Osteoblast (primary cell): ENCODE data around the gene ZNF497. TPM values are rescaled to one million over a fixed set of nuclear protein-coding genes. Genes with fewer than 3 reads are reported as not detected.

Experiments used
- DNase-seq: peaks from one replicate; pipeline ENCODE4 v3.0.0; 2011; ENCODE audit warnings: low spot score, mixed read lengths; ENCODE audit not compliant: insufficient read length; ENCODE audit errors: missing footprints
- H2AFZ ChIP-seq: 2 replicates; pipeline ENCODE4 v1.6.0; 2011; ENCODE audit warnings: mild to moderate bottlenecking, low read length
- H3K27ac ChIP-seq: 2 replicates; pipeline ENCODE4 v1.5.1; 2011; ENCODE audit warnings: mild to moderate bottlenecking, low read depth, low read length, moderate library complexity
- H3K27me3 ChIP-seq: 2 replicates; pipeline ENCODE4 v1.6.0; 2012; ENCODE audit warnings: mild to moderate bottlenecking, control low read depth, inconsistent platforms, low read length, moderate library complexity; ENCODE audit not compliant: insufficient read depth
- H3K36me3 ChIP-seq: 2 replicates; pipeline ENCODE4 v1.5.1; 2011; ENCODE audit warnings: mild to moderate bottlenecking, low read length, control low read depth, moderate library complexity; ENCODE audit not compliant: insufficient read depth
- H3K4me1 ChIP-seq: 2 replicates; pipeline ENCODE4 v1.5.1; 2011; ENCODE audit warnings: mild to moderate bottlenecking, low read length, control low read depth, moderate library complexity; ENCODE audit not compliant: insufficient read depth
- H3K4me2 ChIP-seq: 2 replicates; pipeline ENCODE4 v1.6.0; 2011; ENCODE audit warnings: mild to moderate bottlenecking, low read length; ENCODE audit not compliant: insufficient read depth
- H3K4me3 ChIP-seq: fragments of 200-600 bp; sonication (generic); 3 replicates; pipeline ENCODE4 v1.5.1; 2012; ENCODE audit warnings: mild to moderate bottlenecking, low read length, inconsistent platforms; ENCODE audit not compliant: insufficient read depth
- H3K79me2 ChIP-seq: 2 replicates; pipeline ENCODE4 v1.6.0; 2012; ENCODE audit warnings: mild to moderate bottlenecking, low read length, control low read depth, inconsistent platforms; ENCODE audit not compliant: insufficient read depth
- H3K9me3 ChIP-seq: 2 replicates; pipeline ENCODE4 v1.5.1; 2011; ENCODE audit warnings: low read depth, low read length, control low read depth
- H4K20me1 ChIP-seq: 2 replicates; pipeline ENCODE4 v1.6.0; 2012; ENCODE audit warnings: mild to moderate bottlenecking, low read length, control low read depth; ENCODE audit not compliant: insufficient read depth
- CTCF ChIP-seq: IDR thresholded peaks from 2 replicates; pipeline ENCODE4 v1.5.1; 2011; ENCODE audit warnings: mild to moderate bottlenecking, low read depth, low read length, moderate library complexity; ENCODE audit errors: extremely low read depth
- total RNA-seq: library from RNA; depleted of rRNA; stranded (reverse); fragments of >200 nt; gene quantifications from 2 replicates; pipeline ENCODE4 v1.2.3, GENCODE V29; 2012

The ZNF497 gene
- total RNA-seq, 1 donor: 1.4 TPM

GRCh38 chr19:58364146-58364545, 1.6 kb upstream of the ZNF497 start:
- H3K27me3 ChIP-seq: no peaks in the 10 kb centered on the region
- no peak overlapping the region for H3K4me2 ChIP-seq
- H3K4me1 ChIP-seq: peaks cover 8% of the 10 kb centered on the region
- H3K79me2 ChIP-seq: no peaks in the 10 kb centered on the region
- H3K27ac ChIP-seq: no peak overlapping the region
- TF ChIP-seq CTCF: no peak
- no peak overlapping the region for H3K4me3 ChIP-seq
- H4K20me1 ChIP-seq: no peaks in the 10 kb centered on the region
- H2AFZ ChIP-seq: no peak overlapping the region
- peak; percentile 41 for DNase-seq
- no peaks in the 10 kb centered on the region for H3K36me3 ChIP-seq
- H3K9me3 ChIP-seq: no peaks in the 10 kb centered on the region

- Histone ChIP-seq H3K4me3 (peak overlapping the region; percentile 90), H3K4me2 (peak overlapping the region; percentile 97), H3K4me1 (peaks cover 8% of the 10 kb centered on the region), H3K36me3 (no peaks in the 10 kb centered on the region), H3K9me3 (no peaks in the 10 kb centered on the region), H3K79me2 (no peaks in the 10 kb centered on the region), H4K20me1 (no peaks in the 10 kb centered on the region), H2AFZ (peak overlapping the region; percentile 98), H3K27me3 (peaks cover 10% of the 10 kb centered on the region), H3K27ac (peak overlapping the region; percentile 96)
- no peak for TF ChIP-seq CTCF
- peak; percentile 97 for DNase-seq
Observed at GRCh38 chr19:58361900-58362271, 665 bp downstream of the ZNF497 start.

GRCh38 chr19:58357481-58358145, 4.9 kb downstream of the ZNF497 start:
- no peak overlapping the region for H3K27ac ChIP-seq
- H4K20me1 ChIP-seq: no peaks in the 10 kb centered on the region
- no peak overlapping the region for H3K4me3 ChIP-seq
- H3K27me3 ChIP-seq: peaks cover 19% of the 10 kb centered on the region
- no peak for TF ChIP-seq CTCF
- peak; percentile 71 for DNase-seq
- no peak overlapping the region for H2AFZ ChIP-seq
- H3K36me3 ChIP-seq: no peaks in the 10 kb centered on the region
- peaks cover 8% of the 10 kb centered on the region for H3K4me1 ChIP-seq
- no peaks in the 10 kb centered on the region for H3K79me2 ChIP-seq
- no peaks in the 10 kb centered on the region for H3K9me3 ChIP-seq
- no peak overlapping the region for H3K4me2 ChIP-seq

GRCh38 chr19:58356766-58357480, 5.6 kb downstream of the ZNF497 start:
- DNase-seq: peak; percentile 76
- H2AFZ ChIP-seq: no peak overlapping the region
- H3K9me3 ChIP-seq: no peaks in the 10 kb centered on the region
- H3K4me1 ChIP-seq: peaks cover 6% of the 10 kb centered on the region
- no peaks in the 10 kb centered on the region for H3K79me2 ChIP-seq
- H3K4me3 ChIP-seq: no peak overlapping the region
- peaks cover 19% of the 10 kb centered on the region for H3K27me3 ChIP-seq
- H3K4me2 ChIP-seq: no peak overlapping the region
- no peaks in the 10 kb centered on the region for H4K20me1 ChIP-seq
- no peaks in the 10 kb centered on the region for H3K36me3 ChIP-seq
- TF ChIP-seq CTCF: no peak
- no peak overlapping the region for H3K27ac ChIP-seq
